ENCODE results near the gene MRPL2.
"Not testable (repeated sequence)": the region's sequence is repeated elsewhere in the genome, so short reads cannot be mapped to it uniquely, and the experiment has no call there.

MRPL2 gene

DNA sequence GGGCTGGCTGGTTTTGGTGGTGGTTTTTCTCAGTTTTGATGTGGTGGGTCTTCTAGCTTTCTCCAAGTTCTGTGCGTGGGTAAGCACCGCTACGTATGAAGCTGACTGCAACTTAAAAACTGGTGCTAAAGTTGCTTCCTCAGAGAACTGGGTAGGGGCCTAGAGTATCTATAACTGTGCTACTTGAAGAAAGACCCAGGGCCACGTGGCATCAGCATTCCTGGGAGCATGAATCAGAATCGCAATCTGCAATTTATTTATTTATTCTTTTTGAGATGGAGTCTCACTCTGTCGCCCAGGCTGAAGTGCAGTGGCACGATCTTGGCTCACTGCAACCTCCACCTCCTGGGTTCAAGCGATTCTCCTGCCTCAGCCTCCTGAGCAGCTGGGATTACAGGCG, 22.7 kb upstream of the MRPL2 start:
- not testable (repeated sequence) for DNase-seq

DNA sequence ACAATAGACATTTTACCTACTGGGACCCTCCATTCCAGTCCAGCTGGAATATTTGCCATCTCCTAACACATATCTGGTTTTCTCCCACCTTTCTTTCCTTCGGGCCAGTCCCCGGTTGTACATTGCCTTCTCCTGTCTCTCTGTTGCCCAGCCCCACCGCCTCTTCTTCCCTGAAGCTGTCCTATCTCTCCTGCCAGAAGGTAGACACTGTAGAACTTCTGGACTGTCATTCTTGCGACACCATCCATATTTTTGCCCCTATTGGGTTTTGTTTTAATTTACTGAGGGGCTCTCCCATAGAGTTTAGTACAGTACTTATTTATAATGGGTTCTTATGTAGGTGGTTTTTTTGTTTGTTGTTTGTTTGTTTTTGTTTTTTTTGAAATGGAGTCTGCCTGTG, 21.8 kb upstream of the MRPL2 start:
- no peak for DNase-seq

DNA sequence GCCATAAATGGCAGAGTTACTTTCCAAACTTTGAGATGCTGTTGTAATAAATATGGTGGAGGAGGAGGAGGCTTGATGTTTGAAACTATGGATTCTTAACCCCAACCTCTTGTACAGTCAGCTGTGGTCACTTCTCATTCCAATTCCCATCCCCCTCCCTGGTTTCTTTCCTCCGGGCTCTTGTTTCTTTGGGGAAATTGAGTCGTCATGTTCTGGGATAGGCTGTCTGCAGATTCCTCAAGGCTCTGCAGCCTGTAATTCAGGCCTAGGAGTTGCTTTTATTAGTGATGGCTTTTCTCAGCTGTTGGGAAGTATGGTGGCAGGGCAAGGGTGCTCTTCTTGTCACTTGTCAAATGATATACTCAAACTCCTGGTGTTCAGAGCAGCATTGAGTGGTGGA, 19.5 kb upstream of the MRPL2 start:
- DNase-seq: no peak

DNA sequence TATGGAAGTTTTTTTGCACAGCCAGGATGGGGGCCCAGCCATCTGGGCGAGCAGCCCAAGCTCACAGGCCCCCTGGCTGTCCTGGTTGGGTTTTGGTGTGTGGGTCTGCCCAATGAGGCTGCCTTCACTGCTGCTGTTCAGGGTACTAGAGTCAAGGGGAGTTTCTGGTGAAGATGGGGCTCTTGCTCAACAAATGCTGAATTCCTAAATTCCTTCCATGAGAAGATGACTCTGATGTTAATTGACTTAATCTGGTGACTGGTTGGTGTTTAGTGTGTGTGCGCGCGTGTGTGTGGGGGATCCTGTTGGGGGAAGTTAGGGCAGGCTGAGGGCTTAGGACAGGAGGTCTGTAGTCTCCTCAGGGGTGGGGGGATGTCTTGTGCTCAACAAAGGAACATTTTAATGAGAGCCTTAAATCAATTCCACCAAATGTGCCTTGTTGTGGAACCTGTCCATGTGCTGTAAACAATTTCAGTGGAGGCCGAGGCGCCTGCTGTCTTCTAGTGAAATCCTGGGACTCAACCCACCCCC, 18.8 kb upstream of the MRPL2 start:
- DNase-seq: peak in 1 of 2 experiments; percentile 20

DNA sequence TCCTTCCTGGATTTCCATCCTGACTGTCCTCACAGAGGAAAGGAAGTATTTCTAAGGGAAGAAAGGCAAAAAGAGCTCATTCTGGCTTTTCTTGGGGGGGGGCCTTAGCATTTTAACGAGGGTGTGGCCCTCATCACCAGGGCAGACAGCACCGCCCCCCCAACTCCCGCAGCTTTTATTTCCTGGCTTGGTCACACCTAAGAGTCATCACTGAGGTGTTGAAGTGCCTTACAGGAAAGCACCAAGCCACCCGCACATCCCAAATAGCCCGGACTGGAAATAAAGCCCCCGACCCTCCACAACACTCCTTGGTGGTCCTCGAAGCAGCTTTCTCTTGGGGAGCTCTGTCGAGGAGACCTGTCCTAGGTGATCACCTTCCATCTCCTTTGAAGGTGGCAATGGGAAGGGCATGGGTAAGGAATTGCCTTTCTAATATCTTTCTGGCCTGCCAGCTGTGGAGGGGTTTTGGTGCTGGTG, 18.1 kb upstream of the MRPL2 start:
- no peak for DNase-seq

DNA sequence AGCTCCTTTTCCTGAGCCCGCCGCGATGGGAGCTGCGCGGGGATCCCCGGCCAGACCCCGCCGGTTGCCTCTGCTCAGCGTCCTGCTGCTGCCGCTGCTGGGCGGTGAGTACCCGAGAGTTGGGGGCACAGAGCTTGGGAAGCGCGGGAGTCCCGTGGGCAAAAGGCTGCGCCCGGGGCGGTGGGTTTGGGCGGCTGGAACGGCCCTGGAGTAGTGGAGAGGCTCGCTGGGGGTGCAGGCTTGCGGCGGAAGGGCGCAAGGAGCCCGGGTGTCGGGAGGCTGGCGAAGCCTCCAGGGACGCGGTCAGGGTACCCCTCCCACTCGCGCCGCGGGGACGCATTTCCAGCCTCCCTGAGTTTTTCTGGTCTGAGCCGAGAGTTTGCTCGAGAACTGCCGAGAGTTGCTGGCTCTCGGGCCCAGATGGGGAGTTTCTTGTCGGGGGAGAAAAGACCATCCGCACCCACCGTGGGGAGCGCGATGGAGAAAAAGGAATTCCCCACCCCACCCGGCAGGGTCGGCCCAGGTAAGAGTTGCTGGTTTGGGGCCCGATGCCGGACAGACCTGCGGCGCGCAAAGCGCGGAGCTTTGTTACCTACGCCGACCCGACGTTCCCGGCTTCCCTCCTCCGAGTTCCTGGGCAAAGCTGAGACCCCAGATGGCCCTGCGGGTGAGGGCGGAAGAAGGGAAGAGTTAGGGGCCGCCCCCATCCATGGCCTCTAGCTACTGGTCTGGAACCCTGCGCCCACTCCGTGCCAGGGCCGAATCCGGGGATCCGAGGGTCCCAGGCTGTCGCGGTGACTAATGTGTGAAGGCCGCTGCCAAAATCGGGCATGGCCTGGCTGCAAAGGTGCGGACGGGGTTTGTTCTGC, 17.5 kb upstream of the MRPL2 start:
- peak in 1 of 2 experiments; percentile 58 for DNase-seq

DNA sequence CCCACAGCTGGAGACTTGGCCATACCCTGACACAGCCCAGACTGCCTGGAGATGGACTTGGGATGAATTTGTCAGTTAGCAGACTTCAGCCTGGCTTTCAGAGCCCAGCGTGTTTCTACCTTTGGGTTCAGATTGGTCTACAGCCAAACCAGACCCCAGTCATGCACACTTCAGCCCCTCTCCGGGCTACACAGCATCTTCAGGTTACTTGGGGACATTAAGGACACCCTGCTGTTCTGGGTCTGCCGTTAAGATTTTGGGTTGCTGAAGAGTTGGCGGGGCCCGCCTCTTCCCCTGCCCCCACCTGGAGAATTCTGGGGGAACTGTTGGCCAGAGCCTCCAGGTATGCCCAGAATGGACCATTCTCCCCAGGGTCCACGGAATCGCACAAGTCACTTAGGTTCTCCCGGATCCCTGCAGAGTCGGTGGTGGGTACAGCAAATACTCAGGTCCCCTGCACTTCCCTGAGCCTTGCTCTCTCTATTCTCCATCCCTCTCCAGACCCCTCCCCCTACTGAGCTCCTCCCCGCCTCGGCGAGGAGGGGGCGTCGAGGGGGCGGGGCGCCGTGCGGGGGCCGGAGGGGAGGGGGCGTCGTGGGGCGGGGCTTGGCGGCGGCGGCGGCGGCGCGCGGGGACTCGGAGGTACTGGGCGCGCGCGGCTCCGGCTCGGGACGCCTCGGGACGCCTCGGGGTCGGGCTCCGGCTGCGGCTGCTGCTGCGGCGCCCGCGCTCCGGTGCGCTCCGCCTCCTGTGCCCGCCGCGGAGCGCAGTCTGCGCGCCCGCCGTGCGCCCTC, 16.6 kb upstream of the MRPL2 start, which contains the start of gene PTK7:
TSS of gene PTK7 (plus strand) at position 645 of the 794 bp plus-strand sequence. CDS start 175 bp downstream, outside the sequence.
- peak; percentile 71 to 87 for DNase-seq

DNA sequence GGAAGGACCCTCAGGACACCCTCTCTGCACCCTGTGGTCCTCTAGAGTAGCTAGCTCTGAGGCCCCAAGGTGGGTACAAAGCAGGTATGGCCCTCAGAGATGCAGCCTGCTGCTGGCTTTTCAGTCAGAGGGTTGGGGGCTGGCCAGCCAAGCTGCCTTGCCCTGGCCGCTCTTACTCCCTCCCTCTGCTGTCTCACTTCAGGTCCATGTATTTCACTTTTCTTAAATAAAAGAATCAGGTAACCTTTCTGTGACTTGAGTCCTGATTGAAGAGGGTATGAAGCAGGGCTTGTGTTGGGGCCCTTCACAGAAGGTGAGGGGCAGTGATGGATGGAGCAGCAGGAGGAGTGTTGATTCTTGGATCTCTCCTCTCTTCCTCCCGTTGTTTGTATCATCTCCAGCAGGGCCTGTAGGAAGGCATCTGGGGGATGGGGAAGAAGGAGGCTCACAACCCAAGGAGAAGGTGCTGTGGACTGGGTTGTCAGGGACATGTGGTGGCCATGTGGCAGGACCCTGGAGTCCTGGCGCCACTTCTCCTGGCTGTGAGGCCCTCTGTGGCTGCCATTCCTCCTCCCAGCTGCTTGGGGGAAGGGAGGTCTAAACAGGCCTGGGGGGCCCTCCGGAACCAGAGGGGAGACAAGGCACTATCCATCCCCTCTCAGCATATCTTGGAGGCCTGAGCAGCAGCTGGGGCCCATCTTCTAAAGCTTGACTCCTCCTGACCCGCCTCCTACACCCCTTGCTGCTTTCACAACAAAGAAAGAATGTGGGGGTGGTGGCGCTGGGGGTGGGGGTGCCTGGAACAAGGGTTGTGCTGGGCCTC, 15.8 kb upstream of the MRPL2 start:
- no peak for DNase-seq

DNA sequence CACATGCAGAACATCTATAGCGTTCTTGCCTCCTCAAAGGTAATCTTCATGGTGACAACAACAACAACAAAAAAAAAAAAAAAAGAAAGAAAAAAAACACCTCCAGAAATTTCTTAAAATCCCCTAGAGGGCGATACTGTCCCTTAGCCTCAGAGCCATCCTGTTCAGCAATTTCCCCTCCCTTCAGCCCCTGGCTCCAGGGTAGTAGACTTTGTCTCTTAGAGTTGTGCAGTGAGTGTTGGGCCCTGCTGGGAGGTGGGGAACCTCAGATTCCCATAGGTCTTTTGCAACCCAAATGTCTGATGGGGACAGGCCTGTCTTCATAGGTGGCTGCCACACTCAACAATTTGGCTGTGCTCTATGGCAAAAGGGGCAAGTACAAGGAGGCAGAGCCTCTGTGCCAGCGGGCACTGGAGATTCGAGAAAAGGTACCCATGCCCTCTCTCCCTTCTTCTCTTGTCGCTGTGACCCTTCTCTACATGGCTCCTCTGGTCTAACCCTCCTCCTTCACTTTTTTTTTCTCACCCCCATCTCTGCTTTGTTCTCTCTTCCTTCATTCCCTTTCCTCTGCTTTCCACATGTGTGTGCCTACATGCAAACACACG, 10.9 kb upstream of the MRPL2 start:
- DNase-seq: peak; percentile 64 to 69

DNA sequence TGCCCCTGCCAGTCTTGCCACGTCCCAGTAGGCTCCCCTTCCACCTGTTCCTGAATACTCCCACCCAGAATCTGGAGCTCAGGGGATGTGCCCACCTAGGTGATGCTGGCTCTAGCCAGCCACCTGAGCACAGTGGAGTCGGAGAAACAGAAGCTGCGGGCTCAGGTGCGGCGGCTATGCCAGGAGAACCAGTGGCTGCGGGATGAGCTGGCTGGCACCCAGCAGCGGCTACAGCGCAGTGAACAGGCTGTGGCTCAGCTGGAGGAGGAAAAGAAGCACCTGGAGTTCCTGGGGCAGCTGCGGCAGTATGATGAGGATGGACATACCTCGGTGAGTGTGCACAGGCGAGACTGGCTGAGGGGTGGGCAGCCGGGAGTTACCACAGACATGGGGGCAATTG, 3.6 kb upstream of the MRPL2 start:
- DNase-seq: no peak

DNA sequence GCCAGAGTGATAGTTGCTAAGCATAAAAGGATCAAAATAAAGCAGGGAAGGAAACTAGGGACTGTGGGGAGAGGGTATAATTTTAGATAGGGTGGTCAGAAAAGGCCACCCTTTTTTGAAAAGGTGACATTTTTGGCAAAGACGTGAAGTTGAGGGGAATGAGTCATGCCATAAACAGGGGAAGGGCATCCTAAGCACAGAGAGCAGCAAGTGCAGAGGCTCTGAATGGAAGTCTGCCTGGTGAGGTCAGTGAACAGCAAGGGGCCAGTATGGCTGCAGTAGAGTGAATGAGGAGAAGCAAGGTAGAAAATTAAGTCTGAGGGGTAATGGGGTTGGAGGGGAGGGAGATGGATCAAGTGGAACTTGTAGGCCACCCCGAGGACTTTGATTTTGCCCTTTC, 2.6 kb upstream of the MRPL2 start:
- DNase-seq: no peak

DNA sequence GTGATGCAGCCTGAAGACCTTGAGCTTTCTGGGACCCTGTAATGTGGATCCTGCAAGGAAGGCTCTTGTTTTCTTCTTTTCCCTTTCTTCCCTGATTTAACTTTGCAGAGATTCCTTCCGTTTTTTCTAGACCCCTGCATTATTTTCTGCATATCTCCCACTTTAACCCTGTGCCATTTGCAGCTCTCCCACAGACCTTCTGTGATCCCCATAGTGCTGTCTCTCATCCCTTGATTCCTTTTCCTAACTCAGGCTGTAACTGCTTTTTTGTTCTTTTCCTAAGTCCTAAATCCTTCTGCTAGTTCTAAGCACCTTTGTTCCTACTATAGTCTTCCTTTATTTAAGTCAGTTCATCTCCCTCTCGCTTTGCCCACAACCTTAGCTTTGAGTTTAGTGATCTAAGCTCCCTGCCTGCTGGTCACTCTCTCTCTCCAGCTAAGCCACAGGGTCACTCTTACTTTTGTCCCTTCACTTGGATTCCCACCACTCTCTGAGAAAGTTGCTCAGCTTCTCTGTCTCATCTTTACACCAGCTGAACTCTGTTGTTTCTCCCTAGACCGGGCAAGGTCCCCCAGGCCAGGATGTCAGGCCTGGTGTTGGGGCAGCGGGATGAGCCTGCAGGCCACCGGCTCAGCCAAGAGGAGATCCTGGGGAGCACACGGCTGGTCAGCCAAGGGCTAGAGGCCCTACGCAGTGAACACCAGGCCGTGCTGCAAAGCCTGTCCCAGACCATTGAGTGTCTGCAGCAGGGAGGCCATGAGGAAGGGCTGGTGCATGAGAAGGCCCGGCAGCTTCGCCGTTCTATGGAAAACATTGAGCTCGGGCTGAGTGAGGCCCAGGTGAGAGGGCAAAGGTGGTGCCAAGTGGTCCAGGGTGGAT, 1.8 kb upstream of the MRPL2 start:
- no peak for DNase-seq

DNA sequence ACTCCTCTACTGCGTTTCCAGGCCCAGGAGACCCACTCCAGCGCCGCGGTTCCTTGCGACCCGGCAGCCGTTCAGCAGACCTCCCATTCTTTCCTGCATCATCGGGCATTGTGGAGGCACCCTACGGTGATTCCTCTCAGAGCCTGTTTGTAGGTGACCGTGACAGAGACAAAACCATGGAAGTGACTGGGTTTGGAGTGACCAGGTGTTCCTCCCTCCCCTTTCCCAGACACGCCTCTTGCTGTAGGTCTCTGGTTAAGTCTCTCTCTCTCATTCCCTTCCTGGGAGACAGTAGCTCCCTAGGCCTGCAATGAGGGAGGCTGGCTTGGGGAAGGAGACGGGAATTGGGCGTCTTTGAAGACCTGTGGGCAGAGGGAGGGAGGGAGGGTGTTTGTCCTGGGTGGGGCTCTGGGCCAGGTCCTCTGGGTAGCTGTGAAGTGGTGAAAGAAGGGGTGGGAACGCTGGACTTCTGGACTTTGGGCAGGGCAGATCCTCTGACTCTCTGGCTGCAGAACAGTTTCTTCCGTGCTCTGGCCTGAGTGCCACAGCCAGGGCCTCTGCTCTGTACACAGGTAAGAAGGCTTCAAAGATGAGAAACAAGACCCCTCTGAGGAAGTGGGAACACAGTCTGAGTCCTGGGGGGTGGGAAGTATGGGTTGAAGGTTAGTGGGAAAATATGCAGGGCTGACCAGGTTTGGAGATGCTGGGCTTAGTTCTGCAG, 960 bp upstream of the MRPL2 start:
- no peak for DNase-seq

DNA sequence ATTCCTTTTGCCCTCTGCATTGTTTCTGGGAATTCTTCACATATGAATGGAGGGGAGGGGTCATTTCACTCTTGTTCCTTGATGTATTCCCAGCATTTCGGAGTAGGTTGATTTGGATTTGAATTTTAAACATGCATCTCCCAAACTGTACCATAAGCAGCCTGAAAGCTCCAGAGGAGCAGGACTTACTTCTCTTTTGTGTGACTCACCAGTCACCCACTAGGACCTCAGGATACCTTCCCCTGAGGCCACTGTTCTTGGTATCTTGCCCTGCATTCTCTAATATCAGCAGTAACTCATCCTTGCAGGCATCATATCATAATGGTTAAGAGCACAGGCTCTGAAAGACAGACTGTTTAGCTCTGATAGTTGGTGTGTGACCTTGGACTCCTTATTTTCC, 703 bp downstream of the MRPL2 start:
- DNase-seq: no peak

DNA sequence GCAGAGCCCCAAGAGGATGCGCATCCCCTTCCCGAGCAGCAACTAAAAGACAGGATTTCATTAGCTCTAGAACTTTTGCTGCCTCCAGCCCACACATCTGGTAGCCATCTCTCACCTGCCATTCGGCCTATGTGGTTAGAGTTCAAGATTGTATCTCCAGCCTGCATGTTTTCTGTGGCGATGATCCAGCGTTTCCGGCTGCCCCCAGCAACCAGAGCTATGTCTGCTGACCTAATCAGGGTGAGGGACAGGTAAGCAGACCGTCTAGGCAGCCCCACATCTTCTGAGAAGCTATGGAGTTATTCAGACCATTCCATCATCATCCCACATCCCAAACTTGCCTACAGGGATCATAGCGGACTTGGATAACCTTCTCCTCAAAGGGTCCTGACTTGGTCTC, 3.3 kb downstream of the MRPL2 start:
- no peak for DNase-seq

DNA sequence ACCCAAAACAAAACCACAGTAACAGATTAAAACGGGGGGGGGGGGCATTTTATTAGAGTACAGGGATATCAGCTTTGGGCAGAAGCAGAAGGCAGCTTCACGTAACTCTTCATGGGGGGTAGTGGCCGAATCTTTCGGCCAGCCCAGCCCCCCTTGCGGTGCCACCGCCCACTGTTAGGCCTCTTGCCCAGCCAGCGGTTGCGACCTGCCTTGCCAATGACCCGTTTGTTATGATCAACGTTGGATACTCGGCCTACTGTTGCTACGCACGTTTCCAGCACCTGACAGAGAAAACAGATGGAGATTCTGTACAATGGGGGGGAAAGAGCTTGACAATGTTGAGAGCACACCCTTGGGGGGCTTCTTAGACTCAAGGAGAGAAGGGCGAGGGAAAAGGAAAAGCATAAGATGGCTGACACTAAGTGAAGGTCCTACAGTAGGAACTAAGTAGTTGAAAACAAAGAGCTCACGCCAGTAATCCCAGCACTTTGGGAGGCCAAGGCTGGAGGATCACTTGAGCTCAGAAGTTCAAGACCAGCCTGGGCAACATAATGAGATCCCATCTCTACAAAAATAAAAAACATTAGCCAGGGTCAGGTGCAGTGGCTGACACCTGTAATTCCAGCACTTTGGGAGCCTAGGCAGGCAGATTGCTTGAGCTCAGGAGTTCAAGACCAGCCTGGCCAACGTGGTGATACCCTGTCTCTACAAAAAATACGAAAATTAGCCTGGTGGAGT, 4.9 kb downstream of the MRPL2 start:
- DNase-seq: no peak

DNA sequence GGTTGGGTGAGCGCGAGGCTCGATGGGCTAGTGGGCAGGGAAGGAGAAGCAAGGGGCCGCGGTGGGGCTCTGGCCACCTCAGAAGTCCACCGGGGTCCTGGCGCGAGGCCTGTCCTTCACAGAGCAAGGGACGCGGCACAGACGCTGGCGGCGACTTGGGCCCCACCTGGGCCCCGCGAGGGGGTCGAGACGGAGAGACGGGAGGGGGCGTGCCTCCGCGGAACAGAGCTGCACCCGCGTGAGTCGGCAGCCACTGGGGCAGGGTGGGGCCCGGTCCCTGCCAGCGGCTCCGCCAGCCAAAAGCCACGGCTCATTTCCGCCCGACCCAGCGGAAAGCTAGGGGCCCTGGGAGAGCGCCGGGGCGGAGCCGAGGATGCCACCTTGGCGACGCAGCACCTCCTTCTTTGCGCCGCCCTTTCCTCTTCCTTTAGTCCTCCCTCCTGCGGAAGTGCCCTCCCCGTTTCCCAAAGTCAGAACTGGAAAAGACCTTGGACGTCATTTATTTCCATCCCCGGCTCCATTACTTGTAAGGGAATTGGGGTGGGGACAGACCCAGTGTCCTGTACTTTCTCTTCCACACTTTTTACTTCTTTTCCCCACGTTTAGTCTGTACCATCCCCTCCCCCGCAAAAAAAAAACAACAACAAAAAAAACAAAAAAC, 5.6 kb downstream of the MRPL2 start, which contains the start of gene CUL7:
TSS of gene CUL7 (minus strand) at position 307 of the 661 bp plus-strand sequence. CDS start 1,063 bp downstream, outside the sequence.
- DNase-seq: peak; percentile 93 to 95

DNA sequence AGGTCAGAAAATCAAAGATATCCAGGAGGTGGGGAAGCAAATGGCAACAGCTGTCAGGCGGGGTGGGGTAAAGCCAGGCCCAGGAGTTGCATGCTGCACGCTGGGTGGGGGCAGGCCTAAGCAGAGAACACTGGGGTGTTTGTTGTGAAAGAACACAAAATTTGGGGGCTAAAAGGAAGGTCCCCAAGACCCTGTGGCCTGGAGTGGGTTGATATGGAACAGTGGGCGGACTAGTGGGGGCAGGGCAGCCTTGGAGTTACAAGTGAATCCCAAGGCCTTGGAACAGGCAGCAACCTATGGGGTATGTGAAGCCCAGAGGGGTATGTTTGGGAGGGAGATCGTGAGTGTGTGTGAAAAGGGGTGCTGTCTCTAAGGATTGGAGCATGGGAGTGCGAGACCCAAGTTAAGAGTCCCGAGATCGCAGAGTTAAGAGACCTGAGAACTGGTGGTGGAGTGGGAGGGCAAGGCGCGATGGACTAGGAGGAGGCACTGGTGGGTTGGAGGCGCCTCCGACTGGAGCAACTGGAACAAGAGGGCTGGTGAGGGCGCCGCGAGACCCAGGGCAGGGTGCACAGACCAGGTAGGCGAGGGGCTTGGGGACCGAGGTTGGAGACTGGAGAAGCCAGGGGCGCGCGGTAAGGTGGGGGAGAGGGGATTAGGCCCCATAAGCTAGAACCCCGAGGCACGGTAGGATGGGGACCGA, 6.2 kb downstream of the MRPL2 start:
- no peak for DNase-seq

Measured in NCI-H446 (cell line).